IMR-90 (cell line): ENCODE data around the gene PLIN4.

Experiments used
- BHLHE40 ChIP-seq: fragments of 150-350 bp; IDR thresholded peaks from 2 replicates; pipeline ENCODE4 v1.6.1; 2016; ENCODE audit warnings: mild to moderate bottlenecking, low read depth, low read length
- FOS ChIP-seq: fragments of 150-350 bp; IDR thresholded peaks from 2 replicates; pipeline ENCODE4 v1.6.1; 2016; ENCODE audit warnings: low read depth, low read length
- MXI1 ChIP-seq: IDR thresholded peaks from 2 replicates; pipeline ENCODE4 v1.6.1; 2012; ENCODE audit warnings: low read depth, mild to moderate bottlenecking, low read length, moderate library complexity, borderline replicate concordance
- POLR2A ChIP-seq: IDR thresholded peaks from 2 replicates; pipeline ENCODE4 v1.6.1; 2012; ENCODE audit warnings: mild to moderate bottlenecking, low read depth, low read length
- RFX5 ChIP-seq: IDR thresholded peaks from 2 replicates; pipeline ENCODE4 v1.8.0; 2012; ENCODE audit warnings: low read depth, mild to moderate bottlenecking, low read length, moderate library complexity
- SMC3 ChIP-seq: fragments of 150-350 bp; IDR thresholded peaks from 2 replicates; pipeline ENCODE4 v1.6.1; 2016; ENCODE audit warnings: low read depth, mild to moderate bottlenecking, antibody characterized with exemption, low read length, moderate library complexity
- TF ChIP-seq, protein P1 (sequence below): fragments of 150-350 bp; IDR thresholded peaks from 2 replicates; pipeline ENCODE4 v1.6.1; 2017; ENCODE audit warnings: mild to moderate bottlenecking, antibody characterized with exemption, low read length, low read depth
- TF ChIP-seq, protein P2 (sequence below): conservative IDR thresholded peaks from 2 replicates; pipeline ENCODE4 v1.5.1; 2012; ENCODE audit warnings: mild to moderate bottlenecking, low read depth, low read length, improper control_type of control experiment

DNA sequence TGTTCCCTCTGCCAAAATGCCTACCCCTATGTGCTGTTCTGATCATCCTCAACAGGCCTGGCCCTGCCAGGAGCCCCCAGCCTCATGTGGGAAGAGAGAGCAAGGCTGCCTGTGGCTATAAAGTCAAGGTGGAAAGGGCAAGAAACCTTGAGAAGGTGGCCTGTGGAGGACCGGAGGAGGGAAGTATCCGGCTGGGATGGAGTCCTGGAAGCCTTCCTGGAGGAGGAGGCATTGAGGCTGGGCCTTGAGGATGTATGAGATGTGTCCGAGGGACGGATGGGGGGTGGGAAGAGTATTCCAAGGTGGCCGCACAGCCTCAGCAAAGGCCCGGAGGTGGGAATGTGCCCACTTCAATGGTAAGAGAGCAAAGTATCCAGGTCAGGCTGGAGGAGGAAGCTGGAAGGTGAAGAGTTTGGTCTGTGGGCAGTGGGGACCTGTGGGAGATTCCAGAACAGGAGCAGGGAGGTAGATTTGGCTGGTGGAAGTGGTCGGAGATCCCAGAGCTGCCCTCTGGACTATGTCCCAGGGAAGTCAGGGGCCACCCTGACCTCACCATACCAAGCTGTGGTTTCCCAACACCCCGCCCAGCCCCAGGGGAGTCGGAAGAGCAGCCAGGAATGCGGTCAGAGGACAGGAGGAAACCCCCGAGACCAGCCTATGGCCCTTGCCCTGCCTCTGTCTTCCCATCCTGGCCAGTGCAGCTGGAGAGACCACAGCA is 3.0 kb upstream of the PLIN4 start:
- TF ChIP-seq POLR2A (no peak), BHLHE40 (no peak), RFX5 (no peak), SMC3 (no peak), MXI1 (no peak), FOS (no peak)
- TF ChIP-seq, protein P1, sequence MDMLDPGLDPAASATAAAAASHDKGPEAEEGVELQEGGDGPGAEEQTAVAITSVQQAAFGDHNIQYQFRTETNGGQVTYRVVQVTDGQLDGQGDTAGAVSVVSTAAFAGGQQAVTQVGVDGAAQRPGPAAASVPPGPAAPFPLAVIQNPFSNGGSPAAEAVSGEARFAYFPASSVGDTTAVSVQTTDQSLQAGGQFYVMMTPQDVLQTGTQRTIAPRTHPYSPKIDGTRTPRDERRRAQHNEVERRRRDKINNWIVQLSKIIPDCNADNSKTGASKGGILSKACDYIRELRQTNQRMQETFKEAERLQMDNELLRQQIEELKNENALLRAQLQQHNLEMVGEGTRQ: no peak
- TF ChIP-seq, protein P2, sequence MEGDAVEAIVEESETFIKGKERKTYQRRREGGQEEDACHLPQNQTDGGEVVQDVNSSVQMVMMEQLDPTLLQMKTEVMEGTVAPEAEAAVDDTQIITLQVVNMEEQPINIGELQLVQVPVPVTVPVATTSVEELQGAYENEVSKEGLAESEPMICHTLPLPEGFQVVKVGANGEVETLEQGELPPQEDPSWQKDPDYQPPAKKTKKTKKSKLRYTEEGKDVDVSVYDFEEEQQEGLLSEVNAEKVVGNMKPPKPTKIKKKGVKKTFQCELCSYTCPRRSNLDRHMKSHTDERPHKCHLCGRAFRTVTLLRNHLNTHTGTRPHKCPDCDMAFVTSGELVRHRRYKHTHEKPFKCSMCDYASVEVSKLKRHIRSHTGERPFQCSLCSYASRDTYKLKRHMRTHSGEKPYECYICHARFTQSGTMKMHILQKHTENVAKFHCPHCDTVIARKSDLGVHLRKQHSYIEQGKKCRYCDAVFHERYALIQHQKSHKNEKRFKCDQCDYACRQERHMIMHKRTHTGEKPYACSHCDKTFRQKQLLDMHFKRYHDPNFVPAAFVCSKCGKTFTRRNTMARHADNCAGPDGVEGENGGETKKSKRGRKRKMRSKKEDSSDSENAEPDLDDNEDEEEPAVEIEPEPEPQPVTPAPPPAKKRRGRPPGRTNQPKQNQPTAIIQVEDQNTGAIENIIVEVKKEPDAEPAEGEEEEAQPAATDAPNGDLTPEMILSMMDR: no peak
